PC-9 (cell line): ENCODE measurements around the gene PEMT. TPM values are rescaled to one million over a fixed set of nuclear protein-coding genes. Genes with fewer than 3 reads are reported as not detected.

ENCODE experiments used
- BruUV-seq: library from RNA; stranded (reverse); fragments of 400-500 nt; replicated peaks from 2 replicates; lab custom pipeline; 2021; lab: Mats Ljungman, UMichigan
- CTCF ChIA-PET: fragments of 300-600 bp; sonication (Branson Sonifier 250); formaldehyde crosslinking; loops from one replicate; lab custom pipeline; 2022; ENCODE audit warnings: antibody characterized with exemption; lab: Charles Lee
- POLR2A ChIA-PET: fragments of 300-600 bp; sonication (Branson Sonifier 250); formaldehyde crosslinking; loops from one replicate; lab custom pipeline; 2022; ENCODE audit warnings: antibody characterized with exemption; ENCODE audit not compliant: unreplicated experiment; lab: Charles Lee
- DNase-seq, 2 experiments: peaks; one replicate each; pipeline versions ENCODE4 v3.0.0 to v3.0.0-alpha.2; 2015 to 2022; ENCODE audit warnings: mixed read lengths in 1 of 2
- H2AFZ ChIP-seq: fragments of 200-600 bp; sonication (generic); 2 replicates; pipeline ENCODE4 v1.8.1; 2017; ENCODE audit warnings: antibody characterized with exemption
- H3F3A ChIP-seq: fragments of 200-600 bp; sonication (generic); 2 replicates; pipeline ENCODE4 v1.8.1; 2017; ENCODE audit warnings: antibody characterized with exemption, mild to moderate bottlenecking, low read depth; ENCODE audit not compliant: insufficient read depth
- H3K27ac ChIP-seq: fragments of 200-600 bp; sonication (generic); 2 replicates; pipeline ENCODE4 v1.6.1; 2016; ENCODE audit warnings: mixed run types
- H3K27me3 ChIP-seq: fragments of 200-600 bp; sonication (generic); 2 replicates; pipeline ENCODE4 v1.6.1; 2016; ENCODE audit warnings: low read depth, mixed run types; ENCODE audit not compliant: insufficient read depth
- H3K36me3 ChIP-seq: fragments of 200-600 bp; sonication (generic); 2 replicates; pipeline ENCODE4 v1.6.1; 2016; ENCODE audit warnings: low read depth, mixed run types
- H3K4me1 ChIP-seq: fragments of 200-600 bp; sonication (generic); replicated peaks from 2 replicates; pipeline ENCODE4 v1.6.1; 2016; ENCODE audit warnings: mixed run types; ENCODE audit not compliant: insufficient read depth
- H3K4me2 ChIP-seq: fragments of 200-600 bp; sonication (generic); 2 replicates; pipeline ENCODE4 v1.6.1; 2017; ENCODE audit warnings: mixed run types
- H3K4me3 ChIP-seq: fragments of 200-600 bp; sonication (generic); 2 replicates; pipeline ENCODE4 v1.6.1; 2016; ENCODE audit warnings: mixed run types
- H3K79me2 ChIP-seq: fragments of 200-600 bp; sonication (generic); 2 replicates; pipeline ENCODE4 v1.6.1; 2017; ENCODE audit warnings: low read depth, mixed run types
- H3K9me2 ChIP-seq: fragments of 200-600 bp; sonication (generic); 2 replicates; pipeline ENCODE4 v1.8.1; 2017; ENCODE audit warnings: mild to moderate bottlenecking; ENCODE audit not compliant: insufficient read depth
- H3K9me3 ChIP-seq: fragments of 200-600 bp; sonication (generic); 2 replicates; pipeline ENCODE4 v1.8.1; 2016; ENCODE audit warnings: low read depth; ENCODE audit not compliant: insufficient read depth
- H4K20me1 ChIP-seq: fragments of 200-600 bp; sonication (generic); 2 replicates; pipeline ENCODE4 v1.8.1; 2017; ENCODE audit not compliant: insufficient read depth
- CTCF ChIP-seq: fragments of 200-600 bp; sonication (generic); conservative IDR thresholded peaks from 2 replicates; pipeline ENCODE4 v1.6.1; 2017; ENCODE audit warnings: mixed run types, antibody characterized with exemption, mild to moderate bottlenecking, moderate library complexity
- EZH2 ChIP-seq: fragments of 200-600 bp; sonication (generic); IDR thresholded peaks from 2 replicates; pipeline ENCODE4 v1.8.0; 2017; ENCODE audit warnings: antibody characterized with exemption, low read depth
- intact Hi-C: fragments of 100-400 bp; cut with micrococcal nuclease; formaldehyde crosslinking; loops from one replicate; pipeline ENCODE4 v1.10.0; 2022; ENCODE audit not compliant: unreplicated experiment
- total RNA-seq: library from RNA; stranded (reverse); gene quantifications from 2 replicates; pipeline ENCODE4 v1.2.3, GENCODE V29; 2021

The PEMT gene
- total RNA-seq, 1 experiment from 2014 or later, result 61.2 TPM

GRCh38 chr17:17469996-17470395, 121.5 kb downstream of the PEMT start:
- no peak for DNase-seq
- H3K9me3 ChIP-seq, result peaks cover 4% of the 10 kb centered on the region; the same call in 1 of the 2 replicates
- H3F3A ChIP-seq, result peaks cover 4% of the 10 kb centered on the region; the same call in 1 of the 2 replicates
- H3K4me2 ChIP-seq, result no peak overlapping the region
- H3K4me1 ChIP-seq, result no peaks in the 10 kb centered on the region; the same call in 1 of the 2 replicates
- BruUV-seq, result no TSS peak
- H3K79me2 ChIP-seq, result no peaks in the 10 kb centered on the region
- H3K27ac ChIP-seq, result no peak overlapping the region
- H3K9me2 ChIP-seq, result no peaks in the 10 kb centered on the region
- no peaks in the 10 kb centered on the region for H3K36me3 ChIP-seq
- ChIA-PET CTCF (no interaction called here), POLR2A (no interaction called here)
- no peaks in the 10 kb centered on the region for H4K20me1 ChIP-seq
- peaks cover 95% of the 10 kb centered on the region for H3K27me3 ChIP-seq
- no peak overlapping the region for H3K4me3 ChIP-seq
- no peak for TF ChIP-seq CTCF
- no peak for TF ChIP-seq EZH2
- intact Hi-C loops, result no loop called here
- H2AFZ ChIP-seq, result no peak overlapping the region

- H3K27me3 ChIP-seq, result peaks cover 95% of the 10 kb centered on the region
- H3K9me2 ChIP-seq, result no peaks in the 10 kb centered on the region
- no peaks in the 10 kb centered on the region for H3K79me2 ChIP-seq
- intact Hi-C loops, result no loop called here
- no peak overlapping the region for H3K4me2 ChIP-seq
- no peak for TF ChIP-seq CTCF
- no peak for TF ChIP-seq EZH2
- no TSS peak for BruUV-seq
- peaks cover 4% of the 10 kb centered on the region; the same call in 1 of the 2 replicates for H3F3A ChIP-seq
- POLR2A ChIA-PET, result no interaction called here
- no peak overlapping the region for H2AFZ ChIP-seq
- no peaks in the 10 kb centered on the region for H3K36me3 ChIP-seq
- DNase-seq, result no peak
- no peaks in the 10 kb centered on the region for H4K20me1 ChIP-seq
- CTCF ChIA-PET, result no interaction called here
- H3K9me3 ChIP-seq, result peaks cover 4% of the 10 kb centered on the region; the same call in 1 of the 2 replicates
- no peak overlapping the region for H3K4me3 ChIP-seq
- H3K27ac ChIP-seq, result no peak overlapping the region
- H3K4me1 ChIP-seq, result no peaks in the 10 kb centered on the region; the same call in 1 of the 2 replicates
Measured at GRCh38 chr17:17469358-17469757, 122.2 kb downstream of the PEMT start.

GRCh38 chr17:17468217-17469010, 123.1 kb downstream of the PEMT start:
- H3K79me2 ChIP-seq, result no peaks in the 10 kb centered on the region
- H3F3A ChIP-seq, result peaks cover 4% of the 10 kb centered on the region; the same call in 1 of the 2 replicates
- H3K4me1 ChIP-seq, result no peaks in the 10 kb centered on the region; the same call in 1 of the 2 replicates
- no peaks in the 10 kb centered on the region for H4K20me1 ChIP-seq
- no peaks in the 10 kb centered on the region for H3K36me3 ChIP-seq
- no peak overlapping the region for H3K4me2 ChIP-seq
- no peaks in the 10 kb centered on the region for H3K9me2 ChIP-seq
- no TSS peak for BruUV-seq
- no peak for TF ChIP-seq EZH2
- TF ChIP-seq CTCF, result no peak
- no peak overlapping the region for H3K4me3 ChIP-seq
- no peak overlapping the region for H2AFZ ChIP-seq
- intact Hi-C loops, result no loop called here
- ChIA-PET POLR2A (no interaction called here), CTCF (no interaction called here)
- H3K27ac ChIP-seq, result no peak overlapping the region
- H3K9me3 ChIP-seq, result peaks cover 4% of the 10 kb centered on the region; the same call in 1 of the 2 replicates
- no peak for DNase-seq
- H3K27me3 ChIP-seq, result peaks cover 95% of the 10 kb centered on the region
